ENCODE data around the gene FRK. TPM values are rescaled to one million over a fixed set of nuclear protein-coding genes. Genes with fewer than 3 reads are reported as not detected.

The FRK gene
- total and polyA plus RNA-seq, 8 donors, result 1.0 to 23.3 (median 6.2) TPM

- Histone ChIP-seq H3K4me1 (peaks cover 0 to 22% (median under 1%) of the 10 kb centered on the region in 4 donors), H3K27ac (no peak overlapping the region), H3K36me3 (no peaks in the 10 kb centered on the region), H3K9me3 (peaks cover 0 to 12% (median 10%) of the 10 kb centered on the region in 4 donors), H3K4me3 (no peak overlapping the region), H3K27me3 (no peaks in the 10 kb centered on the region)
- intact Hi-C loops (cut with DNase I; ENCODE audit: low total_unique reads), result no loop called here
- no peak for TF ChIP-seq EP300 (IDR thresholded peaks at IDR 0.05)
- no peak for TF ChIP-seq POLR2A (IDR thresholded peaks at IDR 0.05)
- 82 to 97% (median 93%) methylated on average over 7 of the region's 7 CpGs for WGBS, 5 donors
- no peak for DNase-seq
Measured at GRCh38 chr6:116094041-116094440, 33.4 kb upstream of the FRK start.

- H3K27ac ChIP-seq, result no peak overlapping the region
- 76 to 90% (median 81%) methylated on average over 2 of the region's 2 CpGs for WGBS, 5 donors
Measured at GRCh38 chr6:116090251-116090650, 29.6 kb upstream of the FRK start.

GRCh38 chr6:116088946-116089345 lies 28.3 kb upstream of the FRK start:
- no peak overlapping the region for H3K4me3 ChIP-seq
- H3K27ac ChIP-seq, result no peak overlapping the region
- H3K36me3 ChIP-seq, result no peaks in the 10 kb centered on the region
- no peaks in the 10 kb centered on the region for H3K27me3 ChIP-seq
- intact Hi-C loops (cut with DNase I; ENCODE audit: low total_unique reads), result no loop called here
- H3K4me1 ChIP-seq, result peaks cover 0 to 7% (median 0%) of the 10 kb centered on the region in 4 donors
- no peaks in the 10 kb centered on the region for H3K9me3 ChIP-seq
- DNase-seq, result no peak
- TF ChIP-seq CTCF (IDR thresholded peaks at IDR 0.05) (no peak), POLR2AphosphoS5 (IDR thresholded peaks at IDR 0.05) (no peak), EP300 (IDR thresholded peaks at IDR 0.05) (no peak), POLR2A (IDR thresholded peaks at IDR 0.05) (no peak)

More at GRCh38 chr6:116090251-116090650, 29.6 kb upstream of the FRK start:
- no peak for DNase-seq
- H3K9me3 ChIP-seq, result no peaks in the 10 kb centered on the region
- TF ChIP-seq POLR2A (IDR thresholded peaks at IDR 0.05), result no peak
- no peak for TF ChIP-seq POLR2AphosphoS5 (IDR thresholded peaks at IDR 0.05)
- no peak for TF ChIP-seq CTCF (IDR thresholded peaks at IDR 0.05)
- intact Hi-C loops (cut with DNase I; ENCODE audit: low total_unique reads), result no loop called here
- H3K4me1 ChIP-seq, result peaks cover 0 to 12% (median 0%) of the 10 kb centered on the region in 4 donors
- H3K4me3 ChIP-seq, result no peak overlapping the region
- H3K36me3 ChIP-seq, result no peaks in the 10 kb centered on the region
- H3K27me3 ChIP-seq, result no peaks in the 10 kb centered on the region

GRCh38 chr6:116087437-116088027 lies 26.8 kb upstream of the FRK start:
- Histone ChIP-seq H3K9me3 (no peaks in the 10 kb centered on the region), H3K4me3 (no peak overlapping the region), H3K36me3 (no peaks in the 10 kb centered on the region), H3K4me1 (no peaks in the 10 kb centered on the region), H3K27ac (no peak overlapping the region), H3K27me3 (no peaks in the 10 kb centered on the region)
- DNase-seq, result no peak
- WGBS, 5 donors, result 56 to 66% (median 60%) methylated on average over 4 of the region's 4 CpGs
- intact Hi-C loops (cut with DNase I; ENCODE audit: low total_unique reads), result no loop called here
- TF ChIP-seq CTCF (IDR thresholded peaks at IDR 0.05) (no peak), POLR2A (IDR thresholded peaks at IDR 0.05) (no peak), EP300 (IDR thresholded peaks at IDR 0.05) (no peak), POLR2AphosphoS5 (IDR thresholded peaks at IDR 0.05) (no peak)

- Histone ChIP-seq H3K4me1 (no peaks in the 10 kb centered on the region), H3K4me3 (no peak overlapping the region), H3K9me3 (no peaks in the 10 kb centered on the region), H3K27ac (no peak overlapping the region), H3K36me3 (no peaks in the 10 kb centered on the region), H3K27me3 (no peaks in the 10 kb centered on the region)
- intact Hi-C loops (cut with DNase I; ENCODE audit: low total_unique reads), result no loop called here
- TF ChIP-seq POLR2AphosphoS5 (IDR thresholded peaks at IDR 0.05) (no peak), CTCF (IDR thresholded peaks at IDR 0.05) (no peak), EP300 (IDR thresholded peaks at IDR 0.05) (no peak), POLR2A (IDR thresholded peaks at IDR 0.05) (no peak)
- 77 to 89% (median 84%) methylated on average over 2 of the region's 2 CpGs for WGBS, 5 donors
- DNase-seq, result no peak
Measured at GRCh38 chr6:116084284-116084683, 23.6 kb upstream of the FRK start.

Measured in stomach (tissue), 9 donors.